Measurements from ENCODE around the gene MFSD6L.

- TF ChIP-seq CTCF (conservative IDR thresholded peaks at IDR 0.05 in 1 of 2, IDR thresholded peaks at IDR 0.05 in 1 of 2; ENCODE audit: extremely low read depth in 1 of 2, insufficient read depth in 1 of 2, low read depth in 1 of 2, low read length in 2 of 2): no peak
- no peak for TF ChIP-seq EZH2 (IDR thresholded peaks at IDR 0.05; ENCODE audit: borderline replicate concordance, low read length)
Observed at GRCh38 chr17:8757189-8757588, 42.0 kb downstream of the MFSD6L start.
